ENCODE data around the gene MFSD11. TPM values are rescaled to one million over a fixed set of nuclear protein-coding genes. Genes with fewer than 3 reads are reported as not detected.

MFSD11 gene
- total RNA-seq, 1 experiment from 2014 or later, result 42.3 TPM

DNA sequence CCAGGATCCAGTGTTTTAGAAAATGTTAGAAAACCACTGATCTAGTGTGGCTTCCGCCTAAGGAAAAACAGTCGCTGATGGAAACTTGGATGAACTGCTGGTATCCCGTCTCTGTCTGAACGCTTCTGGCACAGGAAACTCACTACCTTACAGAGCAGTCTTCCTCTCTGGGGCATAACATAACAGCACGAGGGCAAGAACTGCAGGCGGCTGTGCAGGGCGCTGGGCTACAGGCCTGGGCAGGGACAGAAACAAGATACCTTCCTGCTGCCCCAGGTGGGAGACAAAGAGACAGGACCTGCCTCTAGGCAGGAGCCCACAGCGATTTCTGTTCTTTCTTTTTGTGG, 37.7 kb upstream of the MFSD11 start:
- BruUV-seq (replicated peaks), result no TSS peak
- no peak for ATAC-seq
- Histone ChIP-seq H3K4me3 (ENCODE audit: low read depth in 2 of 2, low read length in 2 of 2) (no peak overlapping the region), H3K27me3 (ENCODE audit: control insufficient read depth, insufficient read depth, low read length) (no peaks in the 10 kb centered on the region), H3K36me3 (ENCODE audit: control insufficient read depth, insufficient read depth, low read length) (no peaks in the 10 kb centered on the region), H3K9me3 (ENCODE audit: control insufficient read depth, insufficient read depth, low read depth, low read length) (no peaks in the 10 kb centered on the region), H3K4me1 (ENCODE audit: control insufficient read depth, insufficient read depth, low read length) (peaks cover 26% of the 10 kb centered on the region), H3K27ac (ENCODE audit: low read length) (no peak overlapping the region)
- intact Hi-C loops (cut with micrococcal nuclease; ENCODE audit: unreplicated experiment) (no loop called here), in situ Hi-C loops (cut with HindIII; ENCODE audit: low pct_unique_long_range_greater_than_20kb, low sequenced_read_pairs) (no loop called here)
- DNase-seq (ENCODE audit: low read depth, low spot score), result no peak
- ChIA-PET POLR2A (no interaction called here), CTCF (no interaction called here)
- TF ChIP-seq POLR2AphosphoS5 (IDR thresholded peaks at IDR 0.05; ENCODE audit: low read depth, low read length), result no peak
- TF ChIP-seq SIN3A (IDR thresholded peaks at IDR 0.05; ENCODE audit: borderline replicate concordance, insufficient read depth, low read depth, low read length), result no peak
- no peak for TF ChIP-seq REST (IDR thresholded peaks at IDR 0.05; ENCODE audit: insufficient read depth in 1 of 2, low read depth in 2 of 2, low read length in 1 of 2)
- no peak for TF ChIP-seq TCF7L2 (IDR thresholded peaks at IDR 0.05; ENCODE audit: low read depth, low read length)

DNA sequence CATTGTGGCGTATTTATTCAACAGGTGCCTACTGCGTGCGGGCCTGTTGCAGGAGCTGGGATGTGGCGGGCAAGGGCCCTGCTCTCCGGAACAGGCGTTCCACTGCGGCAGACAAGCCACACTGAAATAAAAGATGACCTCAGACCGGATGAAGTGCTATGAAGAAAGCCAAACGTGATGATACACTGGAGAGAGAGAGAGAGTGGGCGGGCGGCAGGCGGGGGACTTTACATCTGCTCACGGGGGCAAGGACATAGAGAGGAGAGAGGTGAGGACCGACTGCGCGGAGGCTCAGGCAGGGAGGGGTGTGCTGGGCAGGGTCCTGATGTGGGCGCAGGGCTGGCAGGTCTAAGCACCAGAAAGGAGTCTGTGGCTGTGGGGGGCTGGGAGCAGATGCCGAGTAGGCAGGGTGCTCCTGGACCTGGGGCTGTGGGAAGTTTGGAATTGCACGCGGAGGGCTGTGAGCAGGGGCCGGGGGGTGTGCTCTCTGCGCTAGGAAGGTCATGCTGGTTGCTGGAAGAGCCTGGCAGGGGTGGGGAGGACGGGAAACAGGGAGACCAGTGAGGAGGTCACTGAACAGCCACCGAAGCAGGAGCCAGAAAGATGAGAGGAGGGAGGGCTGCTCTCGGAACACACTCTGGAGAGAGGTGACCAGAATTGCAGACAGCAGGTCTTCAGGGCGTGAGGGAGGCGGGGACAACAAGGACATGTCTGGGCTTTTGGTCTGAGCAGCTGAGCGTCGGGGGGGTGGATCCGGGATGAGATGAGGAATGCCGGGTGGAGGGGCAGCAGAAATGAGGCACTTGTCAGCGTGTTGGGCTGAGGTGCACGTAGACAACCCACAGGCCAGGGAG, 37.1 kb upstream of the MFSD11 start:
- H3K4me1 ChIP-seq (ENCODE audit: control insufficient read depth, insufficient read depth, low read length), result peaks cover 26% of the 10 kb centered on the region
- no peak overlapping the region for H3K27ac ChIP-seq (ENCODE audit: low read length)
- ChIA-PET CTCF (no interaction called here), POLR2A (no interaction called here)
- ATAC-seq, result peak; percentile 17; the same call in 1 of the 2 replicates
- in situ Hi-C loops (cut with HindIII; ENCODE audit: low pct_unique_long_range_greater_than_20kb, low sequenced_read_pairs), result no loop called here
- intact Hi-C loops (cut with micrococcal nuclease; ENCODE audit: unreplicated experiment), result no loop called here
- H3K27me3 ChIP-seq (ENCODE audit: control insufficient read depth, insufficient read depth, low read length), result no peaks in the 10 kb centered on the region
- no peak for TF ChIP-seq SIN3A (IDR thresholded peaks at IDR 0.05; ENCODE audit: borderline replicate concordance, insufficient read depth, low read depth, low read length)
- TF ChIP-seq REST (IDR thresholded peaks at IDR 0.05; ENCODE audit: insufficient read depth in 1 of 2, low read depth in 2 of 2, low read length in 1 of 2), result no peak
- TF ChIP-seq TCF7L2 (IDR thresholded peaks at IDR 0.05; ENCODE audit: low read depth, low read length), result no peak
- no peak for TF ChIP-seq CTCF (IDR thresholded peaks at IDR 0.05)
- no peak for TF ChIP-seq POLR2AphosphoS5 (IDR thresholded peaks at IDR 0.05; ENCODE audit: low read depth, low read length)
- H3K9me3 ChIP-seq (ENCODE audit: control insufficient read depth, insufficient read depth, low read depth, low read length), result no peaks in the 10 kb centered on the region
- H3K4me3 ChIP-seq (ENCODE audit: low read depth in 2 of 2, low read length in 2 of 2), result no peak overlapping the region
- no TSS peak for BruUV-seq (replicated peaks)
- H3K36me3 ChIP-seq (ENCODE audit: control insufficient read depth, insufficient read depth, low read length), result no peaks in the 10 kb centered on the region
- no peak for DNase-seq (ENCODE audit: low read depth, low spot score)

All from Panc1 (cell line).